ENCODE measurements around the gene OR4K1. TPM values are rescaled to one million over a fixed set of nuclear protein-coding genes. Genes with fewer than 3 reads are reported as not detected.

Gene OR4K1
- total and polyA plus RNA-seq, 9 of the 15 experiments (the other 6 are each of a cell fraction or from before 2014, with no cell fraction given) = not detected

- FAIRE-seq (no peak), ATAC-seq (peak; percentile 87), DNase-seq (ENCODE audit: extremely low read depth in 1 of 4, low spot score in 3 of 4) (peak in 1 of 4 experiments; percentile 14)
- intact Hi-C loops (cut with micrococcal nuclease) = no loop called here
- no peaks in the 10 kb centered on the region for H3K27me3 ChIP-seq (ENCODE audit: control insufficient read depth in 2 of 2, insufficient read depth in 2 of 2, low read length in 2 of 2)
- peak within 1 kb of the TSS; percentile 18; the same call in 1 of the 2 replicates for H2AFZ ChIP-seq (ENCODE audit: low read depth, low read length)
- H3K4me1 ChIP-seq (replicated peaks in 1 of 2; ENCODE audit: control insufficient read depth in 2 of 2, insufficient read depth in 2 of 2, low read length in 2 of 2) = no peaks in the 10 kb centered on the region
- H3K9ac ChIP-seq (ENCODE audit: insufficient read depth in 1 of 2, low read depth in 2 of 2, low read length in 2 of 2) = no peak within 1 kb of the TSS
- no peaks in the 10 kb centered on the region for H3K79me2 ChIP-seq (ENCODE audit: control insufficient read depth, insufficient read depth, low read length)
- H3K9me3 ChIP-seq (replicated peaks; ENCODE audit: control insufficient read depth, insufficient read depth, low read depth, low read length) = no peaks in the 10 kb centered on the region
- H3K36me3 ChIP-seq (ENCODE audit: control insufficient read depth, insufficient read depth, low read length) = no peaks in the 10 kb centered on the region
- TF ChIP-seq E4F1 (CRISPR knock-in tag; IDR thresholded peaks at IDR 0.05; ENCODE audit: borderline replicate concordance) (no peak), ARHGAP35 (IDR thresholded peaks at IDR 0.05; ENCODE audit: partially characterized antibody) (no peak), GATAD2B (IDR thresholded peaks at IDR 0.05; ENCODE audit: borderline replicate concordance) (no peak), ATF3 (IDR thresholded peaks at IDR 0.05) (peak; percentile 74), ATF3 (CRISPR knock-in tag; conservative IDR thresholded peaks at IDR 0.05) (no peak), MEIS2 (IDR thresholded peaks at IDR 0.05; ENCODE audit: partially characterized antibody) (peak; percentile 62), GMEB1 (CRISPR knock-in tag; IDR thresholded peaks at IDR 0.05) (no peak), CEBPG (CRISPR knock-in tag; IDR thresholded peaks at IDR 0.05) (no peak), CEBPG (tag; conservative IDR thresholded peaks at IDR 0.05 in 1 of 2, IDR thresholded peaks at IDR 0.05 in 1 of 2) (peak in 1 of 2 experiments; percentile 81; a peak in 2 of 4 replicates), TEAD1 (CRISPR knock-in tag; IDR thresholded peaks at IDR 0.05) (no peak), RCOR1 (IDR thresholded peaks at IDR 0.05; ENCODE audit: borderline replicate concordance in 1 of 2, low read depth in 2 of 2, low read length in 2 of 2) (no peak), ZBTB1 (CRISPR knock-in tag; IDR thresholded peaks at IDR 0.05; ENCODE audit: borderline replicate concordance, low read depth) (no peak), MBD1 (CRISPR knock-in tag; IDR thresholded peaks at IDR 0.05) (no peak), NFE2 (IDR thresholded peaks at IDR 0.05; ENCODE audit: low read depth) (0 out of 2 replicates have a peak, but pooled peaks have one; percentile 15), FOXK2 (conservative IDR thresholded peaks at IDR 0.05 in 1 of 2, IDR thresholded peaks at IDR 0.05 in 1 of 2; ENCODE audit: low read depth in 2 of 2) (peak in 1 of 2 experiments; percentile 66; a peak in 2 of 4 replicates), NR1H2 (CRISPR knock-in tag; IDR thresholded peaks at IDR 0.05) (no peak)
- BruUV-seq (replicated peaks) = no TSS peak
- CTCF ChIA-PET (ENCODE audit: low intra/inter-chr PET ratio) = no interaction called here
- no peak within 1 kb of the TSS for H3K4me3 ChIP-seq
- no peaks in the 10 kb centered on the region for H4K20me1 ChIP-seq (replicated peaks; ENCODE audit: control insufficient read depth, insufficient read depth, low read length)
- in situ Hi-C loops (cut with MboI) = no loop called here
- H3K9me1 ChIP-seq (ENCODE audit: control insufficient read depth, insufficient read depth, low read length) = no peaks in the 10 kb centered on the region
- H3K4me2 ChIP-seq (ENCODE audit: insufficient read depth, low read length) = no peak within 1 kb of the TSS
- POLR2A ChIA-PET = interaction anchor here (1.3 kb wide), 1 partner anchor 9 kb away, joined by 3 read pairs; no protein-coding TSS in a partner anchor
- H3K27ac ChIP-seq (ENCODE audit: extremely low read depth, low read depth, low read length) = no peak within 1 kb of the TSS
Measured at GRCh38 chr14:19920021-19920657, 10.6 kb upstream of the OR4K1 start, which contains the start of gene OR4K5. Gene OR4K5, plus strand, starts transcription at chr14:19920607. Its CDS starts 0 bp downstream, at chr14:19920607.
